A673 (cell line): ENCODE measurements around the gene SLC38A8. TPM values are rescaled to one million over a fixed set of nuclear protein-coding genes. Genes with fewer than 3 reads are reported as not detected.

ENCODE experiments used
- BruUV-seq: library from RNA; stranded (reverse); fragments of 400-500 nt; replicated peaks from 2 replicates; lab custom pipeline; 2021; lab: Mats Ljungman, UMichigan
- CTCF ChIA-PET: fragments of 300-600 bp; sonication (Branson Sonifier 250); formaldehyde crosslinking; loops from one replicate; lab custom pipeline; 2022; ENCODE audit warnings: antibody characterized with exemption; lab: Charles Lee
- POLR2A ChIA-PET: fragments of 300-600 bp; sonication (Branson Sonifier 250); formaldehyde crosslinking; loops from one replicate; lab custom pipeline; 2022; ENCODE audit warnings: antibody characterized with exemption; ENCODE audit not compliant: low non-redundant PET; lab: Charles Lee
- DNase-seq: peaks from one replicate; pipeline ENCODE4 v3.0.0-alpha.2; 2015; ENCODE audit warnings: low spot score
- H3K27ac ChIP-seq: fragments of 200-600 bp; sonication (generic); 2 replicates; pipeline ENCODE4 v1.5.1; 2016; ENCODE audit warnings: mixed run types, low read depth, mild to moderate bottlenecking, mixed read lengths, antibody characterized with exemption, low read length; ENCODE audit not compliant: poor library complexity, severe bottlenecking
- H3K27me3 ChIP-seq: fragments of 200-600 bp; sonication (generic); replicated peaks from 2 replicates; pipeline ENCODE4 v1.6.1; 2017; ENCODE audit warnings: mixed run types, low read depth, mild to moderate bottlenecking, mixed read lengths, antibody characterized with exemption, low read length; ENCODE audit not compliant: insufficient read depth, poor library complexity
- H3K36me3 ChIP-seq: fragments of 200-600 bp; sonication (generic); 2 replicates; pipeline ENCODE4 v1.6.1; 2016; ENCODE audit warnings: mixed run types, mild to moderate bottlenecking, mixed read lengths, antibody characterized with exemption, low read length; ENCODE audit not compliant: insufficient read depth, poor library complexity, severe bottlenecking
- H3K4me1 ChIP-seq: fragments of 200-600 bp; sonication (generic); 2 replicates; pipeline ENCODE4 v1.6.1; 2017; ENCODE audit warnings: mixed run types, mild to moderate bottlenecking, mixed read lengths, antibody characterized with exemption, low read length; ENCODE audit not compliant: insufficient read depth, poor library complexity, severe bottlenecking
- H3K4me3 ChIP-seq: fragments of 200-600 bp; sonication (generic); 2 replicates; pipeline ENCODE4 v1.5.1; 2016; ENCODE audit warnings: low read depth, mixed run types, mild to moderate bottlenecking, mixed read lengths, low read length; ENCODE audit not compliant: poor library complexity, severe bottlenecking
- H3K9me3 ChIP-seq: fragments of 200-600 bp; sonication (generic); 2 replicates; pipeline ENCODE4 v1.6.1; 2016; ENCODE audit warnings: mixed run types, low read depth, mild to moderate bottlenecking, mixed read lengths, antibody characterized with exemption, low read length; ENCODE audit not compliant: poor library complexity, severe bottlenecking
- EZH2 ChIP-seq: fragments of 200-600 bp; sonication (generic); IDR thresholded peaks from 2 replicates; pipeline ENCODE4 v1.6.1; 2017; ENCODE audit warnings: borderline replicate concordance, low read depth, mild to moderate bottlenecking, mixed read lengths, antibody characterized with exemption, low read length; ENCODE audit not compliant: poor library complexity, severe bottlenecking
- intact Hi-C: fragments of 100-400 bp; cut with micrococcal nuclease; formaldehyde crosslinking; loops from one replicate; pipeline ENCODE4 v1.10.0; 2022; ENCODE audit not compliant: unreplicated experiment
- total RNA-seq: library from RNA; stranded (reverse); gene quantifications from 2 replicates; pipeline ENCODE4 v1.2.3, GENCODE V29; 2021
- TF ChIP-seq, protein P1 (sequence below): fragments of 300-800, 200-600 bp; sonication (generic); conservative IDR thresholded peaks from 2 replicates; pipeline ENCODE4 v1.5.1; 2017; ENCODE audit warnings: low read depth, mild to moderate bottlenecking, antibody characterized with exemption, low read length, moderate library complexity, mixed read lengths

Gene SLC38A8
- total RNA-seq, 1 experiment from 2014 or later = not detected

DNA sequence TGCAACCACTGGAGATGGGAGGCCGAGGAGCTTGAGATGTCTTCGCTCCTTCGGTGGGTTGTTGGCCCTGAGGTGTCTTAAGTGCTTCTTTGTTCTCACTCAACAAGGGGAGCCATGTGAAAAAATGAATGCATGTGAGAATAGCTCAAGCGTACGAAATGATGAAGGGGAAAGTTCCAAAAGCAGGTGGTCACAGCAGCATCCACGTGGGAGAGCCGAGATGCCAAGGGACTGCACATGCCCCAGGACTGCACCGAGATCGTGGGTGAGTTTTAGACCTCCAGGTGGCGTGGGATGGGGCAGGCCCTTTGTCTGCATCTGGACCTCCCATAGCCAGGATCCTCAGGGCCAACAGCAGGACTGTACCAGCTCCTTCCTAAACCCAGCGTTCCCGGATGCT lies 8.1 kb downstream of the SLC38A8 start:
- no peak for DNase-seq
- intact Hi-C loops = no loop called here
- H3K9me3 ChIP-seq = no peaks in the 10 kb centered on the region
- POLR2A ChIA-PET = no interaction called here
- TF ChIP-seq, protein P1, sequence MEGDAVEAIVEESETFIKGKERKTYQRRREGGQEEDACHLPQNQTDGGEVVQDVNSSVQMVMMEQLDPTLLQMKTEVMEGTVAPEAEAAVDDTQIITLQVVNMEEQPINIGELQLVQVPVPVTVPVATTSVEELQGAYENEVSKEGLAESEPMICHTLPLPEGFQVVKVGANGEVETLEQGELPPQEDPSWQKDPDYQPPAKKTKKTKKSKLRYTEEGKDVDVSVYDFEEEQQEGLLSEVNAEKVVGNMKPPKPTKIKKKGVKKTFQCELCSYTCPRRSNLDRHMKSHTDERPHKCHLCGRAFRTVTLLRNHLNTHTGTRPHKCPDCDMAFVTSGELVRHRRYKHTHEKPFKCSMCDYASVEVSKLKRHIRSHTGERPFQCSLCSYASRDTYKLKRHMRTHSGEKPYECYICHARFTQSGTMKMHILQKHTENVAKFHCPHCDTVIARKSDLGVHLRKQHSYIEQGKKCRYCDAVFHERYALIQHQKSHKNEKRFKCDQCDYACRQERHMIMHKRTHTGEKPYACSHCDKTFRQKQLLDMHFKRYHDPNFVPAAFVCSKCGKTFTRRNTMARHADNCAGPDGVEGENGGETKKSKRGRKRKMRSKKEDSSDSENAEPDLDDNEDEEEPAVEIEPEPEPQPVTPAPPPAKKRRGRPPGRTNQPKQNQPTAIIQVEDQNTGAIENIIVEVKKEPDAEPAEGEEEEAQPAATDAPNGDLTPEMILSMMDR = no peak
- no peak for TF ChIP-seq EZH2
- H3K4me1 ChIP-seq = no peaks in the 10 kb centered on the region
- CTCF ChIA-PET = no interaction called here
- H3K27ac ChIP-seq = no peak overlapping the region
- no peaks in the 10 kb centered on the region for H3K27me3 ChIP-seq
- H3K4me3 ChIP-seq = no peak overlapping the region
- no peaks in the 10 kb centered on the region for H3K36me3 ChIP-seq
- BruUV-seq = no TSS peak

DNA sequence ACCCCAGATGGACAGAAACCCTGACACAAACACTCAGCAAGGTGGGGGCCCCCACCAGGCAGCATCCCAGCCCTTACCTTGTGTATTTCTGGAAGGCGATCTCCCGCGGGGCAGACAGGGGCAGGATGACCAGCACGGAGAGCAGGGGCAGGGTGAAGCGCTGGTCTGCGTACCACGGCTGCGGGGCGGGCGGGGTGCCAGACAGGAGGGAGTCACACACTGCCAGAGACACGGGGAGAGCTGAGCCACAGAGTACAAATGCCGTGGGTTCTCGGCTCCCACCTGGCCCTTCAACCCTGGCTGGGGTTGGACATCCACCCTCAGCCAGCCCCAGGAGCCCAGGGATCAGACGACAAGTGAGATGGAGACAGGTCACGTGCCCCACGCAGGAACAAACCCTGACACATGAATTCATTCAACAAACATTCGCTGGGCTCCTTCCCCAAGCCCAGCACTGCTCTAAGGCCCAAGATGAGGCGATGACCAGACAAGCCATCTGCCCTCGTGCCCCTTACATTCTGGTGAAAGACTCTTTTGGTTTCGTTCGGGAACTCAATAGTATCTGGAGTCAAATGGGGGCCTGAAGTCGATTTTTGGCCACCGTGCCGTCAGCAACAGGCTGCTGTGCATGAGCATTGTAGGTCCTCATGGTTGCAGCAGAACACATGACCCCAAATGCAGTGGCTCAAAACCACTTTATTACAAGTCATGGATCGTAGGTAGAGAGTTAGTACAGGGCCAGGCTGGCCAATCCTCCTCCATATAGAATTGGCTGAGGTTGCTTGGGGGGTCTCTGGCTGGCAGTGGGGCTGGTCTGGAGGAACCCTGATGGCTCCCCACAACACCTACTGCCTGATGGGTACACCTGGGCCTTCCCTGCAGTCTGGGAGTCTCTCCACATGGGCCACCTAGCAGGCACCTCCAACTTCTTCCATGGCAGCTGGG lies 9.1 kb downstream of the SLC38A8 start:
- ChIA-PET CTCF (no interaction called here), POLR2A (no interaction called here)
- no peaks in the 10 kb centered on the region for H3K9me3 ChIP-seq
- intact Hi-C loops = no loop called here
- H3K4me3 ChIP-seq = no peak overlapping the region
- no peaks in the 10 kb centered on the region for H3K36me3 ChIP-seq
- BruUV-seq = no TSS peak
- no peaks in the 10 kb centered on the region for H3K27me3 ChIP-seq
- H3K4me1 ChIP-seq = no peaks in the 10 kb centered on the region
- DNase-seq = no peak
- TF ChIP-seq, protein P1 = no peak
- TF ChIP-seq EZH2 = no peak
- H3K27ac ChIP-seq = no peak overlapping the region

DNA sequence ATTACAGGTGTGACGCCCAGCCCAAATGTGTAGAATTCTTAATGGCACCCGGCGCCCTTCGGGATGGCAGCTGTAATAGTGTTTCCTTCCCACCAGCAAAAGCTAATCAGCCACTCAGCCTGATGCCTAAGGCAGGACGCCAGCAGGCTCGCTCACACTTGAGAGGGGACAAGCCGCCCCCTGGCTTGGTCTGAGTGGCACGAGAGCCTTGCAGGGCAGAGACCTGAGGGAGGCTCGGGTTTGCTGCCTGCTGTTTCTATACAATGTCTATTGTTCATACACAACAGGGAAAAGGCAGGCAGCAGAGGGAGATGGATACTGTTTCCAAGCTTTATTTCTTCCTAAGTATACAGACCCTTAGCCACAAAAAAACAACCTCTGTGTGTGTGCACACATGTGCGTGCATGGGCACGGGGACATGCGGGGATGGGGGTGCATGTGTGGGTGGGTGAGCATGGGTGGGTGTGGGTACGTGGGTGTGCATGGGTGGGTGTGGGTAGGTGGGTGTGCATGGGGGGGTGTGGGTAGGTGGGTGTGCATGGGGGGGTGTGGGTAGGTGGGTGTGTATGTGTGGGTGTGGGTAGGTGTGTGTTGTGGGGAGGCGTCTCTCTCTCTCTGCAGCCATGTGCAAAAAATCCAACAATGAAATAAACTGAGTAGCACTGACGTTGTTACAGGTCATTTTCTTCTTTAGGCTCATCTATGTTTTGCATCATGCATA lies 10.0 kb downstream of the SLC38A8 start:
- BruUV-seq = no TSS peak
- no peaks in the 10 kb centered on the region for H3K9me3 ChIP-seq
- ChIA-PET POLR2A (no interaction called here), CTCF (no interaction called here)
- intact Hi-C loops = no loop called here
- TF ChIP-seq, protein P1 = no peak
- no peak for TF ChIP-seq EZH2
- DNase-seq = no peak
- H3K4me3 ChIP-seq = no peak overlapping the region
- H3K4me1 ChIP-seq = no peaks in the 10 kb centered on the region
- no peaks in the 10 kb centered on the region for H3K36me3 ChIP-seq
- H3K27ac ChIP-seq = no peak overlapping the region
- no peaks in the 10 kb centered on the region for H3K27me3 ChIP-seq
